ENCODE data around the gene TMCO1.
"Not testable (repeated sequence)": the region's sequence is repeated elsewhere in the genome, so short reads cannot be mapped to it uniquely, and the experiment has no call there.

Gene TMCO1

GRCh38 chr1:165747632-165748447, 20.8 kb downstream of the TMCO1 start:
- DNase-seq (ENCODE audit: low read depth in 2 of 2): no peak

- not testable (repeated sequence) for DNase-seq (ENCODE audit: low read depth in 2 of 2)
Observed at GRCh38 chr1:165744913-165745312, 23.8 kb downstream of the TMCO1 start.

- no peak for DNase-seq (ENCODE audit: low read depth in 2 of 2)
Observed at GRCh38 chr1:165742194-165742593, 26.5 kb downstream of the TMCO1 start.

GRCh38 chr1:165738794-165739193, 29.9 kb downstream of the TMCO1 start:
- DNase-seq (ENCODE audit: low read depth in 2 of 2): no peak

GRCh38 chr1:165737196-165737595, 31.5 kb downstream of the TMCO1 start:
- no peak for DNase-seq (ENCODE audit: low read depth in 2 of 2)

DNA sequence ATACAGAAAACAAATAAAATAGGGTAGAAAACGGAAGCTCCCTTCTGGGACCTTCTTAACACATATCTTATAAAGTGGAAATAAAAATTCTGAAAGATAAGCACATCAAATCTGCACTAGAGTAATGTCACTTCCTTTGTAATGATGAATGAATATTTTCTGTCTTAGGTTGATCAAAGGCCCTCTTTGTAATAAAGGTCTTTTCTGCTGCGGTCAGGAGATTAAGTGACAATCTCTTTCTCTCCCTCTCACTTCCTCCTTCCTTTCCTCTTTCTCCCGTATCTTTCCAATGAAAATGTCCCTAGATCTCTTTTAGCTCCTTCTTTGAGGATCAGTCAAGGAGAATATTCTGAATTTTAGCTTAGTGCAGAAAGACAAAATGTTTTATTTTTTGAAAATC, 33.8 kb downstream of the TMCO1 start:
- DNase-seq (ENCODE audit: low read depth in 2 of 2): no peak

GRCh38 chr1:165726841-165727240, 41.8 kb downstream of the TMCO1 start:
- DNase-seq (ENCODE audit: low read depth in 2 of 2): no peak

GRCh38 chr1:165726169-165726568, 42.5 kb downstream of the TMCO1 start:
- no peak for DNase-seq (ENCODE audit: low read depth in 2 of 2)

GRCh38 chr1:165717918-165718515, 50.7 kb downstream of the TMCO1 start:
- no peak for DNase-seq (ENCODE audit: low read depth in 2 of 2)

DNA sequence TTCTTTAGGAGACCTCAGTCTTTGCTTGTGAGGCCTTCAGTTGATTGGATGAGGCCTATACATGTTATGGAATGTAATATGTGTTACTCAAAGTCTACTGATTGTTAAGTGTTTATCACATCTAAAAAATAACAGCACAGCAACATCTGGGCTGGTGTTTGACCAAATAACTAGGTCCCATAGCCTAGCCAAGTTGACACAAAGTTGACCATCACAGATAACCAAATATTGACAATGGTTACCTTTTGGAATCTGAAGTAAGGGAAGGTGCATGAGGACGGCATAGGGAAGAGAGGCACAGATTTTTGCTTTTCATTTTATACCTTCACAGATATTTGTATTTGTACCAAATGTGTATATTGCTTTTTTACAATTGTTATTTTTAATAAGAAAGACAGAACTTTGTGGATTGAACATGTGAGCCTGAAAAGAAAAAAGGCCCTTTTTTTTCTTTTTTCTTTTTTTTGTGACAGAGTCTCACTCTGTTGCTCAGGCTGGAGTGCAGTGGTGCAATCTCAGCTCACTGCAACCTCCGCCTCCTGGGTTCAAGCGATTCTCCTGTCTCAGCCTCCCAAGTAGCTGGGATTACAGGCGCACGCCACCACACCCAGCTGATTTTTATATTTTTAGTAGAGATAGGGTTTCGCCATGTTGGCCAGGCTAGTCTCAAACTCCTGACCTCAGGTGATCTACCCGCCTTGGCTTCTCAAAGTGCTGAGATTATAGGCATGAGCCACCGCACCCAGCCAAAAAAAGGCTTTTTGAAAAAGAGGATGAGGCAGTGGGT, 52.2 kb downstream of the TMCO1 start:
- DNase-seq (ENCODE audit: low read depth in 2 of 2): not testable (repeated sequence)

DNA sequence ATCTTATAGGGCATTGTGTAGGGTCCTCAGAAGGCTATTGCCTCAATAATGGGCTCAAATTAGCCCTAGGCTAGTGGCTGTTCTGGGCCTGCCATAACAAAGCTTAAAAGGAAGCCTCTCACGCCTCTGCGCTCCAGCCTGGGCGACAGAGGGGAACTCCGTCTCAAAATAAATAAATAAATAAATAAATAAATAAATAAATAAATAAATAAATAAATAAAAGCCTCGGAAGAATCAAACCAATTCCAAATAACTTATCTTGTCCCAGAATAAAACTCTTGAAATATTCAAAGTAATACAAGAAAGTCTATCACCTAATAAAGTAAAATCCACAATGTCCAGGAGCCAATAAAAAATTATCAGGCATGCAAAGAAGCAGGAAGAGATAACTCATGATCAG, 55.9 kb downstream of the TMCO1 start:
- DNase-seq (ENCODE audit: low read depth in 2 of 2): no peak

GRCh38 chr1:165707984-165708706, 60.5 kb downstream of the TMCO1 start:
- DNase-seq (ENCODE audit: low read depth in 2 of 2): no peak

DNA sequence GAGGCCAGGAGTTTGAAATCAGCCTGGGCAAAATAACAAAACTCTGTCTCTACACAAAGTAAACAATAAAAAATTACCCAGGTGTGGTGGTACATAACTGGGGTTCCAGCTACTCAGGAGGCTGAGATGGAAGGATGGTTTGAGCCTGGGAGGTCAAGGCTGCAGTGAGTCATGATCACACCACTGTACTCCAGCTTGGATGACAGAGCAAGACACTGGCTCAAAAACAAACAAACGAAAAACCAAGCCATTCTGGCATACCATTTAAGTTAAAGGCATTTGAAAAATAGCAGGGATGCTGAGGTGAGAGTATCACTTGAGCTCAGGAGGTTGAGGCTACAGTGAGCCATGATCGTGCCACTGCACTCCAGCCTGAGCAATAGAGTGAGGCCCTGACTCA, 65.0 kb downstream of the TMCO1 start:
- no peak for DNase-seq (ENCODE audit: low read depth in 2 of 2)

DNA sequence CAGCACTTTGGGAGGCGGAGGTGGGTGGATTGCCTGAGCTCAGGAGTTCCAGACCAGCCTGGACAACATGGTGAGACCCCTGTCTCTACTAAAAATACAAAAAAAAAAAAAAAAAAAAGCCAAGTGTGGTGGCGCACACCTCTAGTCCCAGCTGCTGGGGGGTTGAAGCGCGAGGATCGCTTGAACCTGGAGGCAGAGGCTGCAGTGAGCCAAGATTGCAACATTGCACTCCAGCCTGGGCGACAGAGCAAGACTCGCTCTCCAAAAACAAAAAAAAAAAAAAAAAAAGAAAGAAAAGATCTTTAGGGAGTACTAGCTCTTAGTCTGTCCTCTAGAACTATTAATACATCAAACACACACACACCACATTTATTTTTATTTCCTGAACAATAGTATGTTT, 66.7 kb downstream of the TMCO1 start:
- DNase-seq (ENCODE audit: low read depth in 2 of 2): not testable (repeated sequence)

- no peak for DNase-seq (ENCODE audit: low read depth in 2 of 2)
Observed at GRCh38 chr1:165699577-165699976, 69.1 kb downstream of the TMCO1 start.

GRCh38 chr1:165698761-165699052, 70.0 kb downstream of the TMCO1 start:
- no peak for DNase-seq (ENCODE audit: low read depth in 2 of 2)

GRCh38 chr1:165697881-165698760, 70.5 kb downstream of the TMCO1 start, which contains the start of gene ALDH9A1:
TSS of gene ALDH9A1 (minus strand) at chr1:165698562. CDS start at chr1:165698558, 4 bp downstream.
- DNase-seq (ENCODE audit: low read depth in 2 of 2): peak; percentile 77 to 90

DNA sequence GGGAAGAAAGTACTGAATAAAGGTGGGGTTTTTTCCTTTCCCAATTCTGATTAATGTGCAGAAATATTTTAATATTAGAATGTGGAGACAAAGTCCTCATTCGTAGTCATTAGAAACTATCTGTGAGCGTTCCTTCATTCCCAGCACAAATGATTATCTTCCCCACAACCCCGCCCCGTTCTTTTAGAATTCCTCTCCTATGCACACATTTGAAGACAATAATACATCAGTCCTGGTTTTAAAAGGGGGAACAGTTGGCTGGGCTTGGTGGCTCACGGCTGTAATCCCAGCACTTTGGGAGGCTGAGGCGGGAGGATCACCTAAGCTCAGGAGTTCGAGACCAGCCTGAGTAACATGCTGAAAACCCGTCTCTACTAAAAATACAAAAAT, 71.2 kb downstream of the TMCO1 start:
- no peak for DNase-seq (ENCODE audit: low read depth in 2 of 2)

GRCh38 chr1:165696625-165697100, 72.0 kb downstream of the TMCO1 start:
- no peak for DNase-seq (ENCODE audit: low read depth in 2 of 2)

- DNase-seq (ENCODE audit: low read depth in 2 of 2): no peak
Observed at GRCh38 chr1:165695031-165695430, 73.6 kb downstream of the TMCO1 start.

GRCh38 chr1:165688046-165688445, 80.6 kb downstream of the TMCO1 start:
- no peak for DNase-seq (ENCODE audit: low read depth in 2 of 2)
